Glutamatergic neuron (in vitro differentiated cells): ENCODE measurements around the gene HLA-DMB. TPM values are rescaled to one million over a fixed set of nuclear protein-coding genes. Genes with fewer than 3 reads are reported as not detected.

Experiments used
- DNase-seq: peaks from one replicate; pipeline ENCODE4 v3.0.0; 2022
- H3K27ac Mint-ChIP-seq: one replicate; pipeline ENCODE4 v1.8.0; 2020; ENCODE audit warnings: mild to moderate bottlenecking, mixed read lengths, inconsistent platforms; ENCODE audit not compliant: unreplicated experiment
- H3K27me3 Mint-ChIP-seq: one replicate; pipeline ENCODE4 v1.8.0; 2020; ENCODE audit warnings: mild to moderate bottlenecking, moderate library complexity, mixed read lengths, inconsistent platforms; ENCODE audit not compliant: unreplicated experiment
- H3K36me3 Mint-ChIP-seq: one replicate; pipeline ENCODE4 v1.8.0; 2020; ENCODE audit warnings: mild to moderate bottlenecking, mixed read lengths, inconsistent platforms; ENCODE audit not compliant: unreplicated experiment
- H3K4me1 Mint-ChIP-seq: one replicate; pipeline ENCODE4 v1.8.0; 2020; ENCODE audit warnings: mild to moderate bottlenecking, low read depth, mixed read lengths, inconsistent platforms; ENCODE audit not compliant: unreplicated experiment
- H3K4me3 Mint-ChIP-seq: one replicate; pipeline ENCODE4 v1.8.0; 2020; ENCODE audit warnings: mild to moderate bottlenecking, mixed read lengths, inconsistent platforms; ENCODE audit not compliant: unreplicated experiment
- H3K9me3 Mint-ChIP-seq: one replicate; pipeline ENCODE4 v1.8.0; 2020; ENCODE audit warnings: mild to moderate bottlenecking, moderate library complexity, mixed read lengths, inconsistent platforms; ENCODE audit not compliant: unreplicated experiment
- CTCF ChIP-seq: fragments of 200-600 bp; sonication (generic); IDR thresholded peaks from one replicate; pipeline ENCODE4 v1.5.0; 2021; ENCODE audit not compliant: partially characterized antibody, unreplicated experiment
- total RNA-seq: library from RNA; stranded (reverse); fragmentation: NEBNext Ultra II Directional; extraction: Animal tissue kit (Norgen Biotek cat#: 25700); gene quantifications from one replicate; pipeline ENCODE4 v1.2.1, GENCODE V29; 2021; ENCODE audit not compliant: unreplicated experiment

HLA-DMB gene
- total RNA-seq, 1 donor from 2014 or later, result not detected

DNA sequence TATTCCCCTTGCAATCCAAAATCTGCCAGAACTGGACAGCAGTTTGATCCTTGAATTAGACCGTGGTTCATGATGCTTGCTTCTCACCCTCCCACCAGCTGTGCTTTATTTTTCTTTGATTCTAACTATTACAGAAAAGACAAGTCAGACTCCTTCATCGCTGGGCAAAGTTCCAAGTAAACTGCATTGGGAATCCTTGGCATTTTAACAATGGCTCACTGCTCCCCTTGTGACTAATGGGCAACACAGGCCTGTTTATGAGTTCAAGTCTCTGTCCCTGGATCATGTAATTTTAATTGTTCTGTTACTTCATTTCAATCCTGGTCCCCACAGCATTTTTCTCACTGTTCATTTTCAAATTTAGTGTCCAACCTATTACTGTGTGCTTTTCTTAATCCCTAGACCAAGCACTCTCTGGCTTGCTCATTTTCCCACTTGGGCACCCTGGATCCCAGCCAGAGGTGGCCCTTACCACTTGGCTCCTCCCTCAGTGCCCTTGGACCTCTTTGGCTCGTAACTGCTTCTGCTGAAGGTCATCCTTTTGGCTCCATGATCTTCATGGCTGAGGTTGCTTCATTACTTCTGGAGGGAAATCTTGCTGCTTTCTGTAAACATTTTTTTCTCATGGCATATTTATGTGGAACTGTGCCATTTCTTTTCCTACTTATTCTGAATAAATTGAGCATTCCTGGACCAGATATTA, 54.0 kb downstream of the HLA-DMB start:
- no peak for TF ChIP-seq CTCF
- Mint-ChIP-seq H3K4me3 (no peak overlapping the region), H3K27ac (no peak overlapping the region), H3K4me1 (no peaks in the 10 kb centered on the region), H3K27me3 (no peaks in the 10 kb centered on the region), H3K9me3 (no peaks in the 10 kb centered on the region), H3K36me3 (no peaks in the 10 kb centered on the region)
- no peak for DNase-seq

DNA sequence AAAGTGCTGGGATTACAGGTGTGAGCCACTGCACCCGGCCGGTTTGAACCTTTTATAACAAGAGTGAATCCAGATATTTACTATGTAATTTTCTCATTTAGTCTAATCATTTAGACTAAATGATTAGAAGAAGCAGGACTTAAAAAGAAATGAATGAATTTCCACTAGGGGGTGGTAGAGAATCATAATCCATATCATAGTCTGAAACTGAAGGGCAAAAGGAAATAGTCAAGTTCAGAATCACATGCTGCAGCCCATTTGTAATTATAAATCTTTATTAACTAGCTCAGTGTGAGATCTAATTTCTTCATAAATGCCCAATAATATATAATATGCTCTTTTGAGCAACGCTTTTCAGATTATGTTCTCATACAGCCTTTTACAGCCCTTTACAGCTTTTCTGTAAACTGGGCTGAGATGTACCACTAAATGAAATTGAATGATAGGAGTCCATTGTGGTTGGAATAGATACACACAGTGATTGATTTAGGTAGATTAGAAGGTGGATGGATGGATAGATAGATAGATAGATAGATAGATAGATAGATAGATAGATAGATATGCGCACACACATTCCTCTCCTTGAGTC, 55.0 kb downstream of the HLA-DMB start:
- Mint-ChIP-seq H3K4me1 (no peaks in the 10 kb centered on the region), H3K9me3 (peaks cover 2% of the 10 kb centered on the region), H3K36me3 (no peaks in the 10 kb centered on the region), H3K4me3 (no peak overlapping the region), H3K27ac (no peak overlapping the region), H3K27me3 (no peaks in the 10 kb centered on the region)
- peak; percentile 58 for TF ChIP-seq CTCF
- DNase-seq, result no peak

Other genes with a start within 250 kb of the HLA-DMB start
- gene HLA-DQA2, start 199.6 kb downstream of the HLA-DMB start, total RNA-seq, result not detected
- not detected for gene HLA-DQB2, start 177.5 kb downstream of the HLA-DMB start, total RNA-seq
- gene HLA-DOB, start 124.0 kb downstream of the HLA-DMB start, total RNA-seq, result not detected
- gene TAP2, start 102.3 kb downstream of the HLA-DMB start, total RNA-seq, result 1.9 TPM
- gene PSMB8, start 97.0 kb downstream of the HLA-DMB start, total RNA-seq, result not detected
- 0.25 TPM for gene TAP1, start 87.3 kb downstream of the HLA-DMB start, total RNA-seq
- not detected for gene PSMB9, start 86.8 kb downstream of the HLA-DMB start, total RNA-seq
- gene HLA-DMA, start 12.1 kb upstream of the HLA-DMB start, total RNA-seq, result 0.76 TPM
- gene BRD2, start 27.6 kb upstream of the HLA-DMB start, total RNA-seq, result 213 TPM
- 0.69 TPM for gene HLA-DOA, start 68.6 kb upstream of the HLA-DMB start, total RNA-seq
- gene HLA-DPA1, start 132.6 kb upstream of the HLA-DMB start, total RNA-seq, result 1.0 TPM
- gene HLA-DPB1, start 135.0 kb upstream of the HLA-DMB start, total RNA-seq, result 4.7 TPM